ENCODE data around the gene NGEF. TPM values are rescaled to one million over a fixed set of nuclear protein-coding genes. Genes with fewer than 3 reads are reported as not detected.
A peak's percentile ranks its signal among the peaks of the same experiment; 100 is the strongest.

The NGEF gene
- polyA plus RNA-seq, 1 experiment: 0.10 TPM

DNA sequence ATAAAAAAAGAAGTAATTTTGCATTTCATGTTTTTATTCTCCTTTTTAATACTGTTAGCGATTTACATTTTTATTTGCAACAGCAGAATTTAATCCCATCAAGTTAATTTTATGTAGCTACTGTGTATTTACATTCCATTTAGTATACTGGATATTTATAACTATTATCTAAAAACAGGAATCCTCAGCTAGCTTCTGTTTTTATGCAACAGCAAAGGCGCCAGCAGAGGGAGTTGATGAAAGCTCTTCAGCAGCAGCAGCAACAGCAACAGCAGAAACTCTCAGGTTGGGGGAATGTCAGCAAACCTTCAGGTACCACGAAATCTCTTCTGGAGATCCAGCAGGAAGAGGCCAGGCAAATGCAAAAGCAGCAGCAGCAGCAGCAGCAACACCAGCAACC, 169.2 kb downstream of the NGEF start:
- H3K27me3 ChIP-seq (ENCODE audit: control insufficient read depth, insufficient read depth, low read length): no peaks in the 10 kb centered on the region
- no peak for DNase-seq (ENCODE audit: low read depth, low spot score)
- H3K27ac ChIP-seq (ENCODE audit: low read depth, low read length): no peak overlapping the region
- POLR2A ChIA-PET: no interaction called here
- CTCF ChIA-PET: interaction anchor here (0.6 to 3.5 kb wide), 3 partner anchors 9 to 211 kb away, joined by 3 to 22 read pairs (median 4); no protein-coding TSS in a partner anchor
- no peaks in the 10 kb centered on the region for H3K9me3 ChIP-seq (ENCODE audit: control insufficient read depth, insufficient read depth, low read length)
- TF ChIP-seq, protein P1, sequence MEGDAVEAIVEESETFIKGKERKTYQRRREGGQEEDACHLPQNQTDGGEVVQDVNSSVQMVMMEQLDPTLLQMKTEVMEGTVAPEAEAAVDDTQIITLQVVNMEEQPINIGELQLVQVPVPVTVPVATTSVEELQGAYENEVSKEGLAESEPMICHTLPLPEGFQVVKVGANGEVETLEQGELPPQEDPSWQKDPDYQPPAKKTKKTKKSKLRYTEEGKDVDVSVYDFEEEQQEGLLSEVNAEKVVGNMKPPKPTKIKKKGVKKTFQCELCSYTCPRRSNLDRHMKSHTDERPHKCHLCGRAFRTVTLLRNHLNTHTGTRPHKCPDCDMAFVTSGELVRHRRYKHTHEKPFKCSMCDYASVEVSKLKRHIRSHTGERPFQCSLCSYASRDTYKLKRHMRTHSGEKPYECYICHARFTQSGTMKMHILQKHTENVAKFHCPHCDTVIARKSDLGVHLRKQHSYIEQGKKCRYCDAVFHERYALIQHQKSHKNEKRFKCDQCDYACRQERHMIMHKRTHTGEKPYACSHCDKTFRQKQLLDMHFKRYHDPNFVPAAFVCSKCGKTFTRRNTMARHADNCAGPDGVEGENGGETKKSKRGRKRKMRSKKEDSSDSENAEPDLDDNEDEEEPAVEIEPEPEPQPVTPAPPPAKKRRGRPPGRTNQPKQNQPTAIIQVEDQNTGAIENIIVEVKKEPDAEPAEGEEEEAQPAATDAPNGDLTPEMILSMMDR (IDR thresholded peaks at IDR 0.05; ENCODE audit: low read depth, low read length): peak; percentile 32; the same call in 1 of the 2 replicates
- H3K4me3 ChIP-seq (ENCODE audit: low read depth, low read length): no peak overlapping the region

DNA sequence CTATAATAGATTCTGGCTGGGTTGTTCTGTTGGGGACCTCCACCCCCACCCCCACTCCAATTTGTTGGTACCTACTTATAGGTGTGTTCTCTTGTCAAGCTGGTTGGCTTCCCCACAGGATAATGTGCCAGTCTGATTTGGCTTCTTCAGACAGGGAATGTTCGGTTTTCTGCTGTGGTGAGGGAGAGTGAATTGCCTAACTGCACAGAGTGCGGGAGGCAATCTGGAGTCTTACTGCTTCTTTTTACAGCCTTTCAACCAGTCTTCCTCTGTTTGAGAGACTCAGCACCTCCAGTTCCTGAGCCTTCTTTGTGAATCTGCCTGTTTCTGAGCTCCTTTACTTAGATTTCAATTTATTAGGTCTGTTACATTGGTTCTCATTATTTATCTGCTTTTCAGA, 170.4 kb downstream of the NGEF start:
- TF ChIP-seq, protein P1 (IDR thresholded peaks at IDR 0.05; ENCODE audit: low read depth, low read length): no peak
- H3K4me3 ChIP-seq (ENCODE audit: low read depth, low read length): no peak overlapping the region
- ChIA-PET CTCF (interaction anchor here (1.0 to 3.5 kb wide), 2 partner anchors 11 to 212 kb away, joined by 3 to 22 read pairs; no protein-coding TSS in a partner anchor), POLR2A (interaction anchor here (0.6 kb wide), 1 partner anchor 195 kb away, joined by 3 read pairs; no protein-coding TSS in a partner anchor)
- H3K27ac ChIP-seq (ENCODE audit: low read depth, low read length): no peak overlapping the region
- H3K27me3 ChIP-seq (ENCODE audit: control insufficient read depth, insufficient read depth, low read length): no peaks in the 10 kb centered on the region
- DNase-seq (ENCODE audit: low read depth, low spot score): no peak
- no peaks in the 10 kb centered on the region for H3K9me3 ChIP-seq (ENCODE audit: control insufficient read depth, insufficient read depth, low read length)

DNA sequence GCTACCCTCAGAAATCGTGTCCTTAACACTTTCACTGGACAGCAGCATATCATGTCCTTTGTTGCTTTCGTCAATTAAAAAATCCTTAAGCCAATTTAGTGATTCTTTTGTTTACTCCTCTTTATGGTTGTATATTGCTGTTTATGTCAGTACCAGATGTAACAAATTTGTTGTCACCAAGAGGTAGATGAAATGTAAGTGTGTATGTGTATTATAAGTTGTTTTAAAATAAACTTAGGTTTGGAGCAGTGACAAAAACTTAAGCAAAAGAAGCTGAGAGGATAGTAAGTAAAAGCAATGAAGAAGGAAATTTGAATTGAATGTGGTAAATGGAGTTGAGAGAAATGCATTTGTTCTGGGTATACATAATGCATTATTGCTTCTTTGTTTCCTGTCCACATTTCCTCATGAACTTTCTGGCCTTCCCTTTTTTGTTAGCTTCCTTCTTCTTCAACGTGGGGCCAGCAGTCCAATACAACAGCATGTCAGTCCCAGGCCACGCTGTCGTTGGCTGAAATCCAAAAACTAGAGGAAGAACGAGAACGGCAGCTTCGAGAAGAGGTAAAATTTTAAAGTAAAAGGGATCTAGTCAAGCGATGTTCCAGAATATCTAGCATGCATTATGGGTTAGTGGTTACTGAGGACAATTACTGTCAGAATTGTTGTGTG, 173.5 kb downstream of the NGEF start:
- Histone ChIP-seq H3K4me3 (ENCODE audit: low read depth, low read length) (no peak overlapping the region), H3K9me3 (ENCODE audit: control insufficient read depth, insufficient read depth, low read length) (no peaks in the 10 kb centered on the region), H3K27ac (ENCODE audit: low read depth, low read length) (no peak overlapping the region), H3K27me3 (ENCODE audit: control insufficient read depth, insufficient read depth, low read length) (no peaks in the 10 kb centered on the region)
- POLR2A ChIA-PET: no interaction called here
- CTCF ChIA-PET: interaction anchor here (1.5 kb wide), 2 partner anchors 14 to 190 kb away, joined by 5 to 7 read pairs; no protein-coding TSS in a partner anchor
- no peak for DNase-seq (ENCODE audit: low read depth, low spot score)
- TF ChIP-seq, protein P1 (IDR thresholded peaks at IDR 0.05; ENCODE audit: low read depth, low read length): no peak

DNA sequence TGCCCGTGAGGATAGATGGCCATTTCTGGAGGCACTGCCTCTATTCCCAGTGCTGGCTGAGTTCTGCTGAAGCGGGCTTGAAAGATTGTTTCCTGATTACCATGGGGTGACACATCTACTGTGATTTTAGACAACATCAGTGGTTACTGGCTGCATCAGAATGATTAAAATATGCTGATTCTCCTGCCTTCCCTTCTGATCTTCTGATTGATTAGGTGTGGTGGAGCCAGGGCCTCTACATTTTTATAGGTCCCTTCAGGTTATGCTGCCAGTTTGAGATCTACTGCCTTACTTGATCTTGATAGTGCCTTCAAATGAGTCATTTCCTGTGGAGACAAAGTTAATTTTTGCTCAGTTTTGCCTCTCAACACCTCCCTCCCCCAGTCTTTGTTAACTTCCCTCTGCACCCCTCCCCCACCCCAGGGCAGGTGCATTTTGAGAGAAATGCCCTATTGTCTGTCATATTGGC, 174.6 kb downstream of the NGEF start:
- ChIA-PET CTCF (interaction anchor here (1.5 kb wide), 2 partner anchors 15 to 191 kb away, joined by 5 to 7 read pairs; no protein-coding TSS in a partner anchor), POLR2A (no interaction called here)
- Histone ChIP-seq H3K27ac (ENCODE audit: low read depth, low read length) (no peak overlapping the region), H3K27me3 (ENCODE audit: control insufficient read depth, insufficient read depth, low read length) (no peaks in the 10 kb centered on the region), H3K4me3 (ENCODE audit: low read depth, low read length) (no peak overlapping the region), H3K9me3 (ENCODE audit: control insufficient read depth, insufficient read depth, low read length) (no peaks in the 10 kb centered on the region)
- TF ChIP-seq, protein P1 (IDR thresholded peaks at IDR 0.05; ENCODE audit: low read depth, low read length): no peak
- no peak for DNase-seq (ENCODE audit: low read depth, low spot score)

DNA sequence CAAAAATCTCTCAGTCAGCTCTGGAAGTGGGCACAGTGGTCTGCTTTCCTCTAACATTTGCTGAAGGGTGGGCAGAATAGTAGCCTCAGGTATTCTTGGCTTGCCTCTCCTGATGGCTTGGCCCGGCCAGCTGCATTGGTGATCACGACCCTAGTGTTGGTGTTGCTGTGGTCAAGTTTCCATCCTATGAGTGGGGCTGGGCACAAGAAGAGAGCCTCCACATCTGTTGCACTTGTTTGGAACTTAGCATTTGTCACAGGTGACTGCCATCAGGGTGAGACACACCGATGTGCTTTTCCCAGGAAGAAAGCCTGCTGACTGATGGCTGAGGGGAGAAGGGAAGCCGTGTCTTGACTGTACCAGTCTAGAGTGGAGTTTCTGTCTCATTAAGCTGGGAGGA, 176.1 kb downstream of the NGEF start:
- CTCF ChIA-PET: interaction anchor here (0.6 to 1.4 kb wide), 5 partner anchors 16 to 415 kb away, joined by 3 to 4 read pairs (median 4); partner anchors contain the start of gene ATG16L1
- no peak overlapping the region for H3K4me3 ChIP-seq (ENCODE audit: low read depth, low read length)
- no peak for DNase-seq (ENCODE audit: low read depth, low spot score)
- TF ChIP-seq, protein P1 (IDR thresholded peaks at IDR 0.05; ENCODE audit: low read depth, low read length): no peak
- H3K27ac ChIP-seq (ENCODE audit: low read depth, low read length): no peak overlapping the region
- POLR2A ChIA-PET: no interaction called here
- no peaks in the 10 kb centered on the region for H3K27me3 ChIP-seq (ENCODE audit: control insufficient read depth, insufficient read depth, low read length)
- no peaks in the 10 kb centered on the region for H3K9me3 ChIP-seq (ENCODE audit: control insufficient read depth, insufficient read depth, low read length)

Measured in AG04450 (cell line).